Fibroblast of the aortic adventitia (primary cell): Measurements from ENCODE around the gene NPW. TPM values are rescaled to one million over a fixed set of nuclear protein-coding genes. Genes with fewer than 3 reads are reported as not detected.
A peak's percentile ranks its signal among the peaks of the same experiment; 100 is the strongest.

Experiments used
- DNase-seq: peaks from one replicate; pipeline ENCODE4 v3.0.0-alpha.2; 2010; ENCODE audit warnings: low read depth
- H3K4me3 ChIP-seq: 2 replicates; pipeline ENCODE4 v1.5.1; 2011; ENCODE audit warnings: low read depth, mild to moderate bottlenecking, control low read depth, low read length, moderate library complexity
- total RNA-seq: library from RNA; depleted of rRNA; stranded (reverse); fragments of >200 nt; gene quantifications from 2 replicates; pipeline ENCODE4 v1.2.3, GENCODE V29; 2012; ENCODE audit warnings: low replicate concordance
- TF ChIP-seq, protein P1 (sequence below): IDR thresholded peaks from 2 replicates; pipeline ENCODE4 v1.5.1; 2011; ENCODE audit warnings: mild to moderate bottlenecking, low read length, control low read depth, inconsistent platforms; ENCODE audit not compliant: insufficient read depth

NPW gene
- 0.45 TPM in 1 of 2 replicates, not detected in the other for total RNA-seq

DNA sequence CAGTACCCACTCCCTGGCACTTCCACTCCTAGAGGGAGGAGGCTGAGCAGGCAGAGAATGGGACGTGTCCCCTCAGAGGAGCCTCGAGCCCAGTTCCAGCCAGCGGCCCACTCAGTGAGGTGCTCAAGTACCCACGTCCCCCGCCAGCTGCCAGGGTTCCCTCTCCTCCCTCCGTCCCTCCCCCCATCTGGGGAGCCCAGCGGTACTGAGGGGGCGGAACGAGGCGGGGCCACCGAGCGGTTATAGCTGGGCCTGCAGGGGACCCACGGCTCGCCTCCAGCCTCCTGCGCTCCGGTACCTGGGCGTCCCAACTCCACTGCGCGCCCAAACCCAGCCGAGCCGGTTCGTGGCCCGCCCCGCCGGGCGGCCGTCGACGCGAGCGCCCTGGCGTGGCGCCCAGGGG is at the start of gene NPW:
NPW (plus strand) TSS at position 268 of the 403 bp plus-strand sequence.
- TF ChIP-seq, protein P1, sequence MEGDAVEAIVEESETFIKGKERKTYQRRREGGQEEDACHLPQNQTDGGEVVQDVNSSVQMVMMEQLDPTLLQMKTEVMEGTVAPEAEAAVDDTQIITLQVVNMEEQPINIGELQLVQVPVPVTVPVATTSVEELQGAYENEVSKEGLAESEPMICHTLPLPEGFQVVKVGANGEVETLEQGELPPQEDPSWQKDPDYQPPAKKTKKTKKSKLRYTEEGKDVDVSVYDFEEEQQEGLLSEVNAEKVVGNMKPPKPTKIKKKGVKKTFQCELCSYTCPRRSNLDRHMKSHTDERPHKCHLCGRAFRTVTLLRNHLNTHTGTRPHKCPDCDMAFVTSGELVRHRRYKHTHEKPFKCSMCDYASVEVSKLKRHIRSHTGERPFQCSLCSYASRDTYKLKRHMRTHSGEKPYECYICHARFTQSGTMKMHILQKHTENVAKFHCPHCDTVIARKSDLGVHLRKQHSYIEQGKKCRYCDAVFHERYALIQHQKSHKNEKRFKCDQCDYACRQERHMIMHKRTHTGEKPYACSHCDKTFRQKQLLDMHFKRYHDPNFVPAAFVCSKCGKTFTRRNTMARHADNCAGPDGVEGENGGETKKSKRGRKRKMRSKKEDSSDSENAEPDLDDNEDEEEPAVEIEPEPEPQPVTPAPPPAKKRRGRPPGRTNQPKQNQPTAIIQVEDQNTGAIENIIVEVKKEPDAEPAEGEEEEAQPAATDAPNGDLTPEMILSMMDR: no peak
- no peak within 1 kb of the TSS for H3K4me3 ChIP-seq
- no peak for DNase-seq

DNA sequence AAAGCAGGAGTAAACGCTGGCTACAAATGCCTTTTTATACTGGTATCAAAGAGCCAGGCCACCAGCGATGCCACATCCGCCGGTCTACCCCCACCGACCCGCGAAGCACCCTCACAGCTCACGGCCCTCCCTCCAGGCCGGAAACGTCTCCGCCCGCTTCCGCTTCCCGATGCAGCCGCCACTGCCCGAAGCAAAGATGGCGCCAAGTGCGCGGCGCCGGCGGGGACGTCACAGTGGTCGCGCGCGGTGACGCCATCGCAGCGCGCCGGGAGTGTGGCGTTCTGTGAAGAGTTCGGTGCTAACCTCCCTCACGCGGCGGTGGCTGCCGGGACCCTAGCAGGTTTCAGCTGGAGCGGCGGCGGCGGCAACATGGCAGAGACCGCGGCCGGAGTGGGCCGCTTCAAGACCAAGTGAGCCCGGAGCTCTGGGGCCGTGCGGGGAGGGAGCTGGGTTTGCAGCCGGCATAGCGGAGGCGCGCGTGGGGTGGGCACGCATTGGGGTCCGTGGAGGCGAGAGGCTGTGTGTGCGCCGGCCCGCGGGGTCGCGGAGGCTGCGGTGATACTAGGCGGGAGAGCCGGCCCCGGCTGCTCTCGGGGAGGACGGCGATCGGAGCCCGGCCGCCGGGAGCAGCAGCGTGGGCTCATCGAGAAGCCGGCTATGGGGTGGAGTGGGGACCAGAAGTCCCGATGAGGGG is 47.6 kb upstream of the NPW start, which contains the start of gene TBL3:
TBL3 (plus strand) TSS at position 258 of the 694 bp plus-strand sequence; CDS start at position 370, 112 bp downstream.
- TF ChIP-seq, protein P1: no peak
- DNase-seq: peak; percentile 92
- peak within 1 kb of the TSS; percentile 86 for H3K4me3 ChIP-seq

DNA sequence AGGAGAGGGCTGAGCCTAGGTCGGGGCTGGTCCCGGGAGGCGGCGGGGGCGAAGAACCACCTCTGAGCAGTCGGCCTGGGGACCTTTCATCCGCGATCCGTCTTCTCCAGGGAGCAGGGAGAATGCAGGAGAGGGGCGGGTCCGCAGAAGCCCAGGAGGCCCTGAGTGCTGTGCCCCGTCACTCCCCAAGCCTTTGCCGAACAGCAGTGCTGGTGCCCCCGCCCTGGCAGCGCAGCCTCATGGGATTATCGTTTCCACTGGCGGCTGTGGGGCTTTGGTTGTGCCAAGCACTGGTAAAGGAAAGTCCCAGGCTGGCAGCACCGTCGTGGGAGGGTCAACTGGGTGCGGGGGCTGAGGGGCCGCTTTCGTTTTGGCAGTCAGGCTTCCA is 47.1 kb upstream of the NPW start:
- no peak for DNase-seq
- TF ChIP-seq, protein P1: no peak
- H3K4me3 ChIP-seq: peak overlapping the region; percentile 86

DNA sequence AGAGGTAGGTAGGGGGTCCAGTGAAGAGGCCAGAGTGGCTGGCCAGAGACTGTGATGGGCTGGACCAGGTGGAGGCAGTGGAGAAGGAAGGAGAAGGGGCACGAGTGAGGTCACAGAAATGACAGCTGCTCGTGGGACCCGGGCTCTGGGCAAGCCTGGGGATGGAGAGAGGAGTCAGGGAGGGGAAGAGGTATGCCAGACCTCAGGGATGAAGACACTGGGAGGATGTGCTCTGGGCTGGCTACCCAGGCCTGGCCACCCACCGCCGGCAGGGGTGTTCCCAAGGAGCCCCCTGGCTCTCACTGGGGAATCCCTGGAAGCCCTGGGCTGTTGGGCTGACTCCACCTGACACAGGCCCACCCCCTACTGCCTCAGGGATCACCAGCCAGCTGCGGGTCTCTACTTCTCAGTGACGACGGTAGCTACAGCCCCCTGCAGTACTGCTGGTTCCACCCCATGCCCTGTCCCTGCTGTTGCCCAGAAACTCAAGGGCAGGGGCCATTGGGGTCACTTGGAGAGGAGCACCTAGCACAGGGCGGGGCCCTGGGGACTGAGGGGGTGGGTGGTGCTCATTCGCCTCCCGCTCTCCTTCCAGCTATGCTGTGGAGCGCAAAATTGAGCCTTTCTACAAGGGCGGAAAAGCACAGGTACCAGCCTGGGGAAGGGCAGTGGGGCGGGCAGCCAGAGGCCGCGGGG is 46.0 kb upstream of the NPW start:
- no peak overlapping the region for H3K4me3 ChIP-seq
- no peak for DNase-seq
- TF ChIP-seq, protein P1: no peak

DNA sequence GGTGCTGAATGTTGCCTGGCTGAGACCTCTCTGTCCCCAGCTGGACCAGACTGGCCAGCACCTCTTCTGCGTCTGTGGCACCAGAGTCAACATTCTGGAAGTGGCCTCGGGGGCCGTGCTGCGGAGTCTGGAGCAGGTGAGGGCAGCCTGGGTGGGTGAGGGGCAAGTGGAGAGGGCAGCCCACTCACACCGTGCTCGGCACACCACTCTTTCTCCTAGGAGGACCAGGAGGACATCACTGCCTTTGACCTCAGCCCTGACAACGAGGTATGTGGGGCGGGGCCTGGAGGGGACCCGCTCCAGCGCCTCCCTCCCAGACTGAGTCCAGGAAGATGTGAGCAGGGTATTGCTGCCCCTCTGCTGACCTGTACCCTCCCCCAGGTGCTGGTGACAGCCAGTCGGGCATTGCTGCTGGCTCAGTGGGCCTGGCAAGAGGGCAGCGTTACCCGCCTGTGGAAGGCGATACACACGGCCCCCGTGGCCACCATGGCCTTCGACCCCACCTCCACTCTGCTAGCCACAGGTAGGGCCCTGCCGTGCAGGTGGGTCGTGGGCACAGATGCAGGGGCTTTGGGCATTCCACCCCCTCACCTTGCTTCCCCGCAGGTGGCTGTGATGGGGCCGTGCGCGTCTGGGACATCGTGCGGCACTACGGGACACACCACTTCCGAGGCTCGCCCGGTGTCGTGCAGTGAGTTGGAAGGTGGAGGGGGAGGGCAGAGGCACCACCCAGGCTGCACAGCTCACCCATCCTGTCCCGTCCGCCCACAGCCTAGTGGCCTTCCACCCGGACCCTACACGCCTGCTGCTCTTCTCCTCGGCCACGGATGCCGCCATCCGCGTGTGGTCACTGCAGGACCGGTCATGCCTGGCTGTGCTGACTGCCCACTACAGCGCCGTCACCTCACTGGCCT is 45.2 kb upstream of the NPW start:
- no peak for DNase-seq
- TF ChIP-seq, protein P1: no peak
- H3K4me3 ChIP-seq: no peak overlapping the region

DNA sequence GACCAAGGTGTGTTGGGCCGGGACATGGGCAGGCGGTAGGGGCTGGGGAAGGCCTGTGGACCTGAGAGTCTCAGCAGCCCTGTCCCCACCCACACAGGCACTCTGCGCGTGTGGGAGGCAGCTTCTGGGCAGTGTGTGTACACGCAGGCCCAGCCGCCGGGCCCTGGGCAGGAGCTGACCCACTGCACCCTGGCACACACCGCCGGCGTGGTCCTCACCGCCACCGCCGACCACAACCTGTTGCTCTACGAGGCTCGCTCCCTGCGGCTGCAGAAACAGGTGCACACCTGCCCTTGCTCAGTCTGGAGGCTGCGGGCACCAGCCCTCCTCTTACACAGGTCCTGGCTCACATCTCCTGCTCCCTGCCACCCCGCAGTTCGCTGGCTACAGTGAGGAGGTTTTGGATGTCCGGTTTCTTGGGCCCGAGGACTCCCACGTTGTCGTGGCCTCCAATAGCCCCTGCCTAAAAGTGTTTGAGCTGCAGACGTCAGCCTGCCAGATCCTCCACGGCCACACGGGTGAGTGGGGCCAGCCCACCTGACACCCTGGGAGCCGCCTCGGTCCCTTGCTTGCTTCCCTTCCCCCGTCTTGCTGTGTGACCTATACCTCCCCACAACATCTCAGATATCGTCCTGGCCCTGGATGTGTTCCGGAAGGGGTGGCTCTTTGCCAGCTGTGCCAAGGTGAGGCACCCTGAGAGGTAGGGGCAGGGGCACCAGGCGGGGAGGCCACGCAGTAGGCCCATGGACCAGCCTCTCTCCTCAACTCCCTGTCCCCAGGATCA is 44.0 kb upstream of the NPW start:
- no peak for DNase-seq
- no peak overlapping the region for H3K4me3 ChIP-seq
- TF ChIP-seq, protein P1: no peak
